ENCODE data around the gene FKBP14.

DNA sequence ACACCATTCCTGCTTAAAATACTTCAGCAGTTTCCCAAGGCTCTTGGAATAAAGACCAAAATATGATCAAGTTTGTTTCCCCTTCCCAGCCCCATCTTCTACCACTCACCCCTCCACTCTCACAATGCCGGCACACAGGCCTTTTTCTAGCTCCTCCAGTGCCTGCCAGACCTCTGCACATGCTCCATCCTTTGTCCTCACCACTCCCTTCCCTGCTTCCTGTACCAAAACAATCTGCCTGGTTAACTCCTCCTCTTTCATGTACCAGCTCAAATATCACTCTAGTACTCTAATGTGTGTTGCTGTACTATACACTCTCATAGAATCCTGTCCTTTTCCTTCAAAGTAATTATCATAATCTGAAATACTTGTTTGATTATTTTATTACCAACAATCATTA is 56.3 kb downstream of the FKBP14 start:
- TF ChIP-seq, protein P1, sequence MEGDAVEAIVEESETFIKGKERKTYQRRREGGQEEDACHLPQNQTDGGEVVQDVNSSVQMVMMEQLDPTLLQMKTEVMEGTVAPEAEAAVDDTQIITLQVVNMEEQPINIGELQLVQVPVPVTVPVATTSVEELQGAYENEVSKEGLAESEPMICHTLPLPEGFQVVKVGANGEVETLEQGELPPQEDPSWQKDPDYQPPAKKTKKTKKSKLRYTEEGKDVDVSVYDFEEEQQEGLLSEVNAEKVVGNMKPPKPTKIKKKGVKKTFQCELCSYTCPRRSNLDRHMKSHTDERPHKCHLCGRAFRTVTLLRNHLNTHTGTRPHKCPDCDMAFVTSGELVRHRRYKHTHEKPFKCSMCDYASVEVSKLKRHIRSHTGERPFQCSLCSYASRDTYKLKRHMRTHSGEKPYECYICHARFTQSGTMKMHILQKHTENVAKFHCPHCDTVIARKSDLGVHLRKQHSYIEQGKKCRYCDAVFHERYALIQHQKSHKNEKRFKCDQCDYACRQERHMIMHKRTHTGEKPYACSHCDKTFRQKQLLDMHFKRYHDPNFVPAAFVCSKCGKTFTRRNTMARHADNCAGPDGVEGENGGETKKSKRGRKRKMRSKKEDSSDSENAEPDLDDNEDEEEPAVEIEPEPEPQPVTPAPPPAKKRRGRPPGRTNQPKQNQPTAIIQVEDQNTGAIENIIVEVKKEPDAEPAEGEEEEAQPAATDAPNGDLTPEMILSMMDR (IDR thresholded peaks at IDR 0.05), result no peak
- TF ChIP-seq POLR2A (IDR thresholded peaks at IDR 0.05), result no peak

Measured in adrenal gland (tissue), 5 donors.